IPS-NIHi11 (cell line): ENCODE measurements around the gene ARHGAP32.

Experiments used
- DNase-seq: peaks from one replicate; pipeline ENCODE4 v3.0.0; 2012; ENCODE audit warnings: mixed read lengths, low spot score

Gene ARHGAP32

DNA sequence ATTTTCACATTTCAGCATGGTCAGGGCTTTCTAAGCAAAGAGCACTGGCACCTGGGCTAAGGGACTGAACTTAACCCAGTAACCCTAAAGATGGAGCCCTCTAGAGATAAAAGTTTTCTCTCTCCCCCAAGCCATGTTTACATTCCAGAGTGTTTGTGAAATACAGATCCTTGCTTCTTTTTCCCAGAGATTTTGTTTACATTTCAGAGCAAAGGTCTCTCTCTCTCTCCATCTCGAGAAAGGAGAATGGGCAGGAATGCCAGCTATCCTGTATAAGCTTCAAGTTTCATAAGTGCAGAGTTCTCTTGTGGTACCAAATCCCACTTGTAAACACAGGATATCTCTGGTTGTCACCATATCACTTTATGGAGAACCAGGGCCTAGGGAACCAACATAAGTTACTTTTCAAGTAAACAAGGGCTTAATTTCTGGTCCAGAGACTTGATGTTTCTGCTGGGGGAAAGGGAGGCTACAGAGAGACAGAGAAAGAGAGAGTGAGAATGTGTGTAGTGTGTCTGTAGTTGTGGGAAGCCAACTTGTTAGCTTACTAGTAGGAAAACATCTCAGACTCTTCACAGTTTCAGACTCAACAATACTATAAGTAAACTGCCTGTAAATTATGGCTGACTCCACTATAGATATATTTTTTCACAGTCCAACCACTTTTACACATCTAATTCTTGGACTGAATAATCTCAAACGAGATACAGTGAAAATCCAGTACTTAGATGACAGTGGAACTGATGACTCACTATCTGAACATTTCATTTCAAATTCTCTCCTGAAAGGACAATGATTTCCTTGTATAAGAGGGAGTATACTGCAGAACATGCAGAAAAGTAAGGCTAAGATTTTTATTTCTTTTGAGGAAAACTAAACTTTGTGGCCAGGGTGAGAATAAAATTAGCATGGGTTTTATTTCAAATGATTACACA is 76.2 kb downstream of the ARHGAP32 start:
- DNase-seq, result no peak

DNA sequence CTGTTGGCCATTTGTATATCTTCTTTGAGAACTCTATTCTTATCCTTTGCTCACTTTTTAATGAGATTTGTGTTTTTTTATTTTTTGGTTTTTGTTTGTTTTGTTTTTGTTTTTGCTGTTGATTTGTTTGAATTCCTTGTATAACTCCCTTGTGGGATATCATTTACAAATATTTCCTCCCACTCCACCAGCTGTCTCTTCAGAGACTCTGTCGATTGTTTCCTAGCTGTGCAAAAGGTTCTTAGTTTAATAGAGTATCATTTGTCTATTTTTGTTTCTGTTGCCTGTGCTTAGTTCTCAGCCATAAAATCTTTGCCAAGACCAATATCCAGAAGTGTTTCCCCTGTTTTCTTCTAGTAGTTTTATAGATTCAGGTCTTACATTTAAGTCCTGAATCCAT is 82.4 kb downstream of the ARHGAP32 start:
- no peak for DNase-seq

DNA sequence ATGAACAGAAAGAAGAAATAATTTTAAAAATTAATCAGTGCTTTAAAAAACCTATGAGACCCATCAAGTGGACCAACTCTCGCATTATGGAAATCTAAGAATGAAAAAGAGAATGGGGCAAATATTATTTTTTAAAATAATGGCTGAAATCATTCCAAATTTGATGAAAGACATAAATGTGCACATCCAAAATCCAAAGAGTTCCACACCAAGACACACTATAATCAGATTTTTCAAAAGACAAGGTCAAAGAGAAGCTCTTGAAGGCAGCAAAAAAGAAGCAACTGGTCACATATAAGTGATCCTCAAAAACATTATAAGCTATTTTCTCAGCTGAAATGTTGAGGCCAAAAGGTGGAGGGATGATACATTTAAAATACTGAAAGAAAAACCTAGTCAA is 85.3 kb downstream of the ARHGAP32 start:
- no peak for DNase-seq

DNA sequence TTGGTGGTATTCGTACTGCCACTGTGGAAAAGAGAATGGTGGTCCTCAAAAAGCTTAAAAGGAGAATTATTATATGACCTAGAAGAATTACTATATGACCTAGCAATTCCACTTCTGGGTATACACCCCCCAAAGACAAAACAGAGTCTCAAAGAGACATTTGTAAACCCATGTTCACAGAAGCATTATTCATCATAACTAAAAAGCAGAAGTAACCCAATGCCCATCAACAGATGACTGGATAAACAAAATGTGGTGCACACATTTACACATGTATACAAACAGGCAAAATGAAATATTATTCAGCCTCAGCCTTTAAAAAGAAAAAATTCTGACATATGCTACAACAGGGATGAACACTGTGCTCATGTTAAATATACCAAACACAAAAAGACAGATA is 89.4 kb downstream of the ARHGAP32 start:
- no peak for DNase-seq

DNA sequence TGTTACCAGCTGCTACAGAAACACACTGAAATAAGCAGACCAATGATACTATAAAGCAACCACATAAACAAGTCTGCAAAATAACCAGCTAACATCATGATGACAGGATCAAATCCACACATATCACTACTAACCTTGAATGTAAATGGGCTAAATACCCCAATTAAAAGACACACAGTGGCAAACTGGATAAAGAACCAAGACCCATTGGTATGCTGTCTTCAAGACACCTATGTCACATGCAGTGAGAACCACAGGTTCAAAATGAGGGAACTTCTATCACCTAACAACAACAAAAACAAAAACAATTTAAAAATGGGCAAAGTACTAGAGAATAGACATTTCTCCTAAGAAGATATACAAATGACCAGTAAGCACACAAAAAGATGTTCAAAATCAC is 89.9 kb downstream of the ARHGAP32 start:
- DNase-seq, result no peak

- DNase-seq, result no peak
These were observed 98.8 kb downstream of the ARHGAP32 start for GRCh38 chr11:129093283-129093682.

DNA sequence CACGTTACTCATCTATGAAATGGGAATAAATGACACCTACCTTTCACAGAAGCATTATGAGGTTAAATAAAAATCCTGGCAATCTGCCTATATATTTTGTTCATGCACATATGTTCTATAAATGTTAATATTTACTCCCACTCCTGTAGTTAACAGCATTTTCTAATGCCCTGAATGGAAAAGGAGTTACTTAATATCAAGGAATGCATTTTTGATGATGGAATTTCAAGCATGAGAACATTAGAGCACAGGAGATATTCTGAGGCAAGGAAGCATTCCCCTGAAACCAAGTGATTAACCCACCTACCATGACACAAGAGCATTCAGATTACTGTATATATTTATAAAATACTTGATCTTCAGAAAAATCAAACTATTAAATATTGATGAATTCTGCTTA is 102.1 kb downstream of the ARHGAP32 start:
- no peak for DNase-seq

DNA sequence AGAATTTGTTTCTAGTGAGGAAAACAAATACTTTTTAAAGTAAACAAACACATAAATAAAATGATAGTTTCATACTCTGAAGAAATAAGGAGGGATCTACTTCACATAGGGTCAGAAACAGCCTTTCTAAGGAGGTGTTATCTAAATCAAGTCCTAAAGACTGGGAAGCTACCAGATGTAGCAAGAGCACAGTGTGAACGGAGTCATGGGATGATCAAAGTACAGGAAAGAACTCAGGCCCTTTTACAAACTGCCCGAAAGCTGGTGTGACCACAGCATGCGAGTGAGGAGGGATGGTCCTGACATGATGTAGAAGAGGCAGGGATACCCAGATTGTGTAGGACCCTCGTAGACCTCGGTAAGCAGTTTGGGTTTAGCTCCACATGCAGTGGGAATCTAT is 102.8 kb downstream of the ARHGAP32 start:
- DNase-seq, result no peak

- DNase-seq, result no peak
These were observed 105.1 kb downstream of the ARHGAP32 start for GRCh38 chr11:129086976-129087375.

GRCh38 chr11:129077191-129077590 is 114.9 kb downstream of the ARHGAP32 start:
- no peak for DNase-seq

DNA sequence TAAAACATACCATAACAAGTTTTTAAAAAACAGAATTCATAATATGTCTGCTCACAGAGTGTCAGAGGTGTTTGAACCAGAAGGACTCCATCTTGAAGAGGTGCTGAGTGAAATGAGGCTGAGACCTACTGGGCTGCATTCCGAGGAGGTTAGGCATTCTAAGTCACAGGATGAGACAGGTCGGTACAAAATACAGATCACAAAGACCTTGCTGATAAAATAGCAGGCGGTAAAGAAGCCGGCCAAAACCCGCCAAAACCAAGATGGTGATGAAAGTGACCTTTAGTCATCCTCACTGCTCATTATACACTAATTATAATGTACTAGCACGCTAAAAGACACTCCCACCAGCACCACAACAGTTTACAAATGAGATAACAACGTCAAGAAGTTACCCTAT is 116.4 kb downstream of the ARHGAP32 start:
- DNase-seq, result no peak

DNA sequence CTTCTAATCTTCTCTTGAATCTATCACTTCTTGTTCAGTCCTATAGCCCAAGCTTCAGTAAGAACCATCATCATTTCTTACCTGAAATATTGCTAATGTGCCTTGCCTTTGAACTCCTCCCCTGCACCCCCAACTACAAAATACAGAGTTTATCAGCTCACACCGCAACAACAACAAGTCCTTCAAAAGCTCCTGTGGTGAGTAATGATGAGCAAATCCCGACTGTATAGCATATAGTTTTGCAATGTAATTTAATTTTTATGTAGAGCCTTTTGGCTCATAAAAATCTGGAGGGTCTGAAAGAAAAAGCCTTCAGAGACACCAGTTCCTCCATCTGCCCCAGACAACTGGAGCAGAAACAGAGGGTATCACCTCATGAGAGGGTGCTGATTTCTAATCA is 124.7 kb downstream of the ARHGAP32 start:
- DNase-seq, result no peak

DNA sequence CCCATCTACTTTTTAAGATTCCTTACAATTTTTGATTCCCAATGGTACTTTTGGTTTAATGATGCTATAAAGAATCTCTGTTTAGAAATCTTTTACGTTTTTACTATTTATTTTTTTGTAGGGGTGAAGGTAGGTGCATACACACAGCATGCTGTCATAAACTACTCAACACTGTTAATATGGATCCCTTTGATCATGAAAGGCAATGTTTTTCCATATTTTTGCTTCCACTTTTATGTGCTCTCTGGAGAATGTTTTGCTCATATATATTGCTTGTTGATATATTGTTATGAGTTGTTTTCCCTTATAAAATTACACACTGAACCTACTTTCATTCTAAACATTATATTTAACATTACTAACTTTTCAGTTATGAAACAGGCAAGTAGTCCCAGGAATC is 125.9 kb downstream of the ARHGAP32 start:
- DNase-seq, result no peak

- DNase-seq, result no peak
These were observed 129.0 kb downstream of the ARHGAP32 start for GRCh38 chr11:129063118-129063517.

DNA sequence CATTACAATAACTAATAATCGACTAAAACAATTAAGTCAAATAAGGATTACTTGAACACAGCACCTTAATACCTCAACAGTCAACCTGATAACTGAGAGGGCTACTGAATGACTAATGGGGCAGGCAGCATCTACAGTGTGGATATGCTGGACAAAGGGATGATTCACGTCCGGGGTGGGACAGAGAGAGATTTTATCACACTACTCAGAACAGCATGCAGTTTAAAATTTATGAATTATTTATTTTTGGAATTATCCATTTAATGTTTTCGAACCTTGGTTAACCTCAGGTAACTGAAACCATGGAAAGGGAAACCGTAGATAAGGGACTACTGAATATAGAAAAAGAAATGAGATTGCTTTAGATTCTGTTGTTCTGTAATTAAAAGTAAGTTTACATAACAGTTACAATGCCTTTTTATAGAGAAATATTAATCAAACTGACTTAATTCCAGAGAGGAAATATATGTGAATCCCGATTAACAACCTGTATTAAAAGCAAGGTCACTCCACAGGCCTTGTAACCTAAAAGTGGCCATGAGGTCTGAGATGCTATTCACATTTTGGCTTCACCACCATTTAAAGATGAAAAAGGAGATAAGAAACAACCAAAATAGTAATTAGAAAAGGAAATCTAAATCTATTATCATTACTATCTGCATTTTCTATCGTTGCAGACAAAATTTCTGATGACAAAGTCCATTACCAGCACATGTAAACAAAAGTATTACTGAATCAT is 130.5 kb downstream of the ARHGAP32 start:
- DNase-seq, result no peak

DNA sequence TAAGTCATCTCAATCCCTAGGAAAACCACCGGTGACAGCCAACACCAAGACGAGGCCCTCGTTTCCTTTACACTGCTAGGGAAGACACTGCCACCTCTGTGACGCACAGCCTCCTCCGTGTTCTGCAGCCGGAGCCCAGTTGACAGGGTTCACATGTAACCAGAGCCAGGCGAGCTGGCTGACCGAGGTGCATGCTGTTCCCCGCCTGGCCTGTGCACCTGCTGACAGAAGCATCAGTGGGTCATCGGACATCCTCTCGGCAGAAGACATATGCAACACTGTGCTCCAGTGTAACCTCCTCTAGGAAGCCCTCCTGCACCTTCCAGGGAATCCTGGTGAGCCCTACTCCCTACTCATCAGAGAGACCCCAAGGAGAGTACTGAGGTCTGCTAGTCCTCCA is 135.2 kb downstream of the ARHGAP32 start:
- DNase-seq, result no peak

GRCh38 chr11:129055196-129055595 is 136.9 kb downstream of the ARHGAP32 start:
- DNase-seq, result no peak

DNA sequence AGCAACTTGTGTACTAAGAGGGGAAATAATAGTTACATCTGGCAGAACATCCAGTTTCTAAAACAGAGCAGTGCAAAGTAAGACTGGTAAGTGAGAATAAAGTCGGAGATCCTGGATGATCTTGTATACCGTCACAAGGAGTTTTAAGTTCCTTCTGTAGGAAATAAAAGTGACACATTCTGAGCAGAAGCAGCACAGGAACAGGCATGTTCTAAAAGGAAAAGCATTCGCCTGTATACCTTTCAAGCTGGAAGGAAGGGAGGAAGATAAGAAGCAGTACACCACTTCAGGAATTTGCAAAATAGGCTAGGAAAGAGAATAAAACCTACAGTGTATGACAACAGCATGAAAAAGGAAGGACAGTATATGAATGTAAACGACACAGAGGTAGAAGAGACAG is 143.2 kb downstream of the ARHGAP32 start:
- no peak for DNase-seq

GRCh38 chr11:129045150-129045549 is 147.0 kb downstream of the ARHGAP32 start:
- DNase-seq, result no peak

- no peak for DNase-seq
These were observed 149.6 kb downstream of the ARHGAP32 start for GRCh38 chr11:129042503-129042902.

DNA sequence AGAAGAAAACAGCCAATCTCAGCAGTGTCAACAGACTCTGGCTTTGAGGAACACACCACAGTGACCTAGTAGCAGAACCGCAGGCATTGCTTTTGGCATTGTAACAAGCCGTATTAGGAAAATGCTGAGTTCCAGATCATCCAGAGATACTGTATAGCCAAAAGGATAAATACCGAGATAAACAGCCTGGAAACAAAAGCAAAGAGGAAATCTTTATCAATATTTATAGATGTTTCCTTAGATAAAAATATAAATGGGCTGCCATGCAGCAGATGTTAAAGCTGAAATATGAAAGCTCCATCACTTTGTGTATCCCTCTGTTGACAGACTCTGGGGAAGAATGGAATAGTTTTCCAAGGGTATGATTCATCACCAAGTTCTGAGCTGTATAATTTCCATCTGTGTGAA is 150.5 kb downstream of the ARHGAP32 start:
- no peak for DNase-seq

GRCh38 chr11:129040934-129041333 is 151.2 kb downstream of the ARHGAP32 start:
- DNase-seq, result no peak

DNA sequence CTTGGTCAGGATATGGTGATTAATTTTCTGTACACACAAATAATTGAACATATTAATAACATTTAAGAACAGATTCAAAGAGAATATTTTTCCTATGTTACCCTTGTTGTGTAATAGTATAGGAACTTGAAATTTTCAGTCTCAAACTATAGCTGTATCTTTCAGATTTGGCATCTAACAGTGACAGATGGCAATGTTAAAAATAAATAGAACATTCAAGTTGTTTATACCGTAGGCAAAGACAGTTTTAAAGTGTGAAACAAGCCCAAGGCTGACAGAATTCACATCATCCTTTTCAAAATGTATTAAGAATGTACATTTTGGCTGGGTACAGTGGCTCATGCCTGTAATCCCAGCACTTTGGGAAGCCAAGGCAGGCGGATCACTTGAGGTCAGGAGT is 156.9 kb downstream of the ARHGAP32 start:
- DNase-seq, result no peak
